Stimulated activated CD4-positive, alpha-beta T cell treated with anti-CD3 and anti-CD28 coated beads, Interleukin-4, amount 100 ng/mL, for 1 hour (primary cell): ENCODE measurements around the gene NKD1.
"Not testable (repeated sequence)": the region's sequence is repeated elsewhere in the genome, so short reads cannot be mapped to it uniquely, and the experiment has no call there.

Experiments
- DNase-seq: peaks from one replicate; pipeline ENCODE4 v3.0.0-alpha.2; 2020

NKD1 gene

GRCh38 chr16:50559804-50560514, 11.8 kb downstream of the NKD1 start:
- no peak for DNase-seq

GRCh38 chr16:50560903-50561863, 13.0 kb downstream of the NKD1 start:
- no peak for DNase-seq

GRCh38 chr16:50562657-50563056, 14.5 kb downstream of the NKD1 start:
- no peak for DNase-seq

- no peak for DNase-seq
These were observed 15.8 kb downstream of the NKD1 start for GRCh38 chr16:50563989-50564388.

- no peak for DNase-seq
These were observed 17.2 kb downstream of the NKD1 start for GRCh38 chr16:50565428-50565827.

GRCh38 chr16:50566014-50566962, 18.1 kb downstream of the NKD1 start:
- no peak for DNase-seq

- DNase-seq, result no peak
These were observed 19.5 kb downstream of the NKD1 start for GRCh38 chr16:50567651-50568050.

- no peak for DNase-seq
These were observed 20.1 kb downstream of the NKD1 start for GRCh38 chr16:50568187-50568815.

- no peak for DNase-seq
These were observed 22.2 kb downstream of the NKD1 start for GRCh38 chr16:50570354-50570753.

GRCh38 chr16:50570808-50571598, 22.8 kb downstream of the NKD1 start:
- DNase-seq, result no peak

- DNase-seq, result no peak
These were observed 23.6 kb downstream of the NKD1 start for GRCh38 chr16:50571786-50572185.

GRCh38 chr16:50572700-50573099, 24.5 kb downstream of the NKD1 start:
- no peak for DNase-seq

GRCh38 chr16:50573279-50573678, 25.1 kb downstream of the NKD1 start:
- DNase-seq, result no peak

GRCh38 chr16:50573947-50574744, 25.9 kb downstream of the NKD1 start:
- no peak for DNase-seq

GRCh38 chr16:50574745-50575136, 26.5 kb downstream of the NKD1 start:
- no peak for DNase-seq

- no peak for DNase-seq
These were observed 27.5 kb downstream of the NKD1 start for GRCh38 chr16:50575743-50576142.

GRCh38 chr16:50576403-50577113, 28.4 kb downstream of the NKD1 start:
- DNase-seq, result no peak

- DNase-seq, result no peak
These were observed 29.9 kb downstream of the NKD1 start for GRCh38 chr16:50578137-50578536.

- DNase-seq, result not testable (repeated sequence)
These were observed 31.2 kb downstream of the NKD1 start for GRCh38 chr16:50579373-50579772.
